ENCODE data around the gene LRIT1.

GRCh38 chr10:84254552-84255478 is 13.5 kb upstream of the LRIT1 start:
- TF ChIP-seq POLR2A (IDR thresholded peaks at IDR 0.05) (no peak), CTCF (IDR thresholded peaks at IDR 0.05) (no peak)
